ENCODE results near the gene CA7. TPM values are rescaled to one million over a fixed set of nuclear protein-coding genes. Genes with fewer than 3 reads are reported as not detected.
A peak's percentile ranks its signal among the peaks of the same experiment; 100 is the strongest.

The CA7 gene
- total RNA-seq, 1 donor from 2014 or later = not detected

DNA sequence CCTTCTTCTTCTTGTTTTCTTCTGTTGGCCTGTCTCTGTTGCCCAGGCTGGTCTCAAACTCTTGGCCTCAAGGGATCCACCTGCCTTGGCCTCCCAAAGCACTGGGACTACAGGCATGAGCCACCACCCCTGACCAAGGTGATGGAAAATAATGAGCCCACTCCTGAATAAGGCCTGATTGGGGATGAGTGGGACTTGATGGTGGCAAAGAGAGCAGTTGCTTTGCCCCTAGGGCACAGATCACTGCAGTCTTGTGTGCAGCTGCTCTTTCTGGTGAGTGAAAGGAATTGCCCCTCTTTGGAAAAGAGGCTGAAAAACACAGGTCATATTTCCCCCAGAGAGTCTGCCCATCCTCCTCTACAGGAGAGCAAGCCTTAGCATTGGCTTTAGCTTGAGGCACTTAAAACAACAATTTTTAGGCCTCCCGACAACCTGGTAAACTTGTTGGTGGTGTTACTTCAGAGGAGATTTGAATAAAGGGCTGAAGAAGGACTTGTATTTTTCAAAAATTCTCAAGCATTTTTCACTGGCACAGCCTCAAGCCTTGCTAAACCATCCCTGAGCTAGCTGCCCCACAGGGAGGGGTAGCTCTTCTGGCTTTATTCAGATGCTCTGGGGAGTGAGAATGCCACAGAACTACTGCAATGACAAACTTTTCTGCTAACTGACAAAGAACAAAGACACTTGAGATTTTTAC, 30.0 kb downstream of the CA7 start:
- H3K36me3 ChIP-seq (ENCODE audit: control insufficient read depth, insufficient read depth, low read length) = no peaks in the 10 kb centered on the region
- DNase-seq (ENCODE audit: low read depth) = no peak
- H3K4me3 ChIP-seq (ENCODE audit: low read depth, low read length) = no peak overlapping the region
- TF ChIP-seq, protein P1, sequence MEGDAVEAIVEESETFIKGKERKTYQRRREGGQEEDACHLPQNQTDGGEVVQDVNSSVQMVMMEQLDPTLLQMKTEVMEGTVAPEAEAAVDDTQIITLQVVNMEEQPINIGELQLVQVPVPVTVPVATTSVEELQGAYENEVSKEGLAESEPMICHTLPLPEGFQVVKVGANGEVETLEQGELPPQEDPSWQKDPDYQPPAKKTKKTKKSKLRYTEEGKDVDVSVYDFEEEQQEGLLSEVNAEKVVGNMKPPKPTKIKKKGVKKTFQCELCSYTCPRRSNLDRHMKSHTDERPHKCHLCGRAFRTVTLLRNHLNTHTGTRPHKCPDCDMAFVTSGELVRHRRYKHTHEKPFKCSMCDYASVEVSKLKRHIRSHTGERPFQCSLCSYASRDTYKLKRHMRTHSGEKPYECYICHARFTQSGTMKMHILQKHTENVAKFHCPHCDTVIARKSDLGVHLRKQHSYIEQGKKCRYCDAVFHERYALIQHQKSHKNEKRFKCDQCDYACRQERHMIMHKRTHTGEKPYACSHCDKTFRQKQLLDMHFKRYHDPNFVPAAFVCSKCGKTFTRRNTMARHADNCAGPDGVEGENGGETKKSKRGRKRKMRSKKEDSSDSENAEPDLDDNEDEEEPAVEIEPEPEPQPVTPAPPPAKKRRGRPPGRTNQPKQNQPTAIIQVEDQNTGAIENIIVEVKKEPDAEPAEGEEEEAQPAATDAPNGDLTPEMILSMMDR (IDR thresholded peaks at IDR 0.05; ENCODE audit: insufficient read depth, low read length, poor library complexity, severe bottlenecking) = no peak
- no peaks in the 10 kb centered on the region for H3K27me3 ChIP-seq (ENCODE audit: control insufficient read depth, insufficient read depth, low read length)

DNA sequence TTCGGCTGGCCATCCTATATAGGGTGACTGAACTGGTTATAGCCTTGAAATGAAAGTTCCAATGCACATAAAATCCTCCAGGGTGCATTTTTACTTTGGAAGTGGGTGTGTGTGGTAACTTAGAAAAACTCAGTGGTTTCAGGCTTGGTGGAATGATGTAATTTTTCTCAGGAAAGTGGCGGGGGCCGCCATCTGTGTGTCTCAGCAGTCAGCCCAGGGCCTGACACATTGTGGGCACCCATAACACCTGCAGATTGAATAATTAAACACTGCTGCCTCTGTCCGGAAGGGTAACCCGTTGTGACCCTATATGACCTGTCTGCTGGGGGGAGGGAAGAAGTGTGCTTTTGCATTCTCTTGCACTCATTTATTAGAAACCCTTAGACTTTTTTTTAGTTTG, 33.9 kb downstream of the CA7 start:
- no peak for DNase-seq (ENCODE audit: low read depth)
- TF ChIP-seq, protein P1 (IDR thresholded peaks at IDR 0.05; ENCODE audit: insufficient read depth, low read length, poor library complexity, severe bottlenecking) = no peak
- Histone ChIP-seq H3K27me3 (ENCODE audit: control insufficient read depth, insufficient read depth, low read length) (no peaks in the 10 kb centered on the region), H3K36me3 (ENCODE audit: control insufficient read depth, insufficient read depth, low read length) (no peaks in the 10 kb centered on the region), H3K4me3 (ENCODE audit: low read depth, low read length) (no peak overlapping the region)

DNA sequence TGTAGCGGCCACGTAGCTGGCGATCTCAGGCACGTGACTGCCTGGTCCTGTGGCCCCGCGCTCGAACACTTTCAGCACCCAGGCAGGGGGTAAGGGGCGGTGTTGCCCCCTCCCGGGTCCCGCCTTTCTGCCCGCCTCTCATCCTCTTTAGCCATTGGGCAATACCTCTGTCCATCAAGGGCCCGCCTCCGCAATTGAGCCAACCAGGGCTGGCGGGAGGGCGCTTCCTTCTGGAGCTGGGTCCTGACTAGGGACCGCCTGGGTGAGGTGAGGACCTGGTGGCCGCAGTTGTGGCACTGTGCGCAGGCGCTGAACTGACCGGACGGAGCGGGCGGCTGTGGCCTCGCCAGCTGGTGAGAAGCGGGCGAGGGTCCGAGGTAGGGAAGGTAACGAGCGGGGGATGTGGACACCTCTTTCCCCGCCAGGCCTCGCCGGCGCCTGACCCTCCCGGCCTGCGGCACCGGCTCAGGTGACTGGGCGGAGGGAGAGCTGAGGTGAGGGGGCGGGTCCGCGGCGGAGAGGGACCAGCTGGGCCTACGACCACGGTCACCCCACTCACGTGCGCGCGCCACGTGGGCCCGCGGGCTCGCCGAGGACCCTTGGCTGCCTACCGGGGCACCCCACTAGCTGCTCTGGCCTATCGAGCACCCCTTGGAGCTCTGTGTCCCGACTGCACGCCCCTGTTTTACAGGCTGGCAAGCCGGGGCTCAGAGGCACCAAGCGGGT, 36.2 kb downstream of the CA7 start, which contains the start of gene PDP2:
Gene PDP2 (plus strand): TSS at position 228 of the 726 bp plus-strand sequence. CDS start 3,770 bp downstream, outside the sequence.
- Histone ChIP-seq H3K36me3 (ENCODE audit: control insufficient read depth, insufficient read depth, low read length) (peaks cover 1% of the 10 kb centered on the region), H3K27me3 (ENCODE audit: control insufficient read depth, insufficient read depth, low read length) (no peaks in the 10 kb centered on the region), H3K4me3 (ENCODE audit: low read depth, low read length) (peak within 1 kb of the TSS; percentile 74)
- peak; percentile 64 for DNase-seq (ENCODE audit: low read depth)
- TF ChIP-seq, protein P1 (IDR thresholded peaks at IDR 0.05; ENCODE audit: insufficient read depth, low read length, poor library complexity, severe bottlenecking) = no peak

DNA sequence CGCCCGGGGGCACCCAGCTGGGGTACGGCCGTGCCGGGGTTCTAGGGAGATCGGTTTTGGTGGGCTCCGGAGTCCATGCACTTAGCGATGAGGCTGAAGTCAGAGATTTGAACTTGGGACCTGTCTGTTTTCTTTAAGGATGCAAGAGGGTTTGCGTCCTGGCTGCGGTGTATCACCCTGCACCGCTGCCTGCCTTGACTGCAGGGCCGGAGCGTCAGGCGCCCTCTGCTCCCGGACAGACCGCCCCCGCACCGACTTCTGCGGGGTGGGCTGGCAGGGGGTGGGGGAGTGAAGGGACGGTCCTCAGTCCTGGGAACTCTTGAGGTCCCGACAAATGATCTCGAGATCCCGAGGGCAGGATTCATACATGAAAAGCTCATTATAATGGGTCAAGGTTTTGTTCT, 36.8 kb downstream of the CA7 start:
- no peak for DNase-seq (ENCODE audit: low read depth)
- Histone ChIP-seq H3K4me3 (ENCODE audit: low read depth, low read length) (peak overlapping the region; percentile 74), H3K27me3 (ENCODE audit: control insufficient read depth, insufficient read depth, low read length) (no peaks in the 10 kb centered on the region), H3K36me3 (ENCODE audit: control insufficient read depth, insufficient read depth, low read length) (peaks cover 1% of the 10 kb centered on the region)
- TF ChIP-seq, protein P1 (IDR thresholded peaks at IDR 0.05; ENCODE audit: insufficient read depth, low read length, poor library complexity, severe bottlenecking) = no peak

DNA sequence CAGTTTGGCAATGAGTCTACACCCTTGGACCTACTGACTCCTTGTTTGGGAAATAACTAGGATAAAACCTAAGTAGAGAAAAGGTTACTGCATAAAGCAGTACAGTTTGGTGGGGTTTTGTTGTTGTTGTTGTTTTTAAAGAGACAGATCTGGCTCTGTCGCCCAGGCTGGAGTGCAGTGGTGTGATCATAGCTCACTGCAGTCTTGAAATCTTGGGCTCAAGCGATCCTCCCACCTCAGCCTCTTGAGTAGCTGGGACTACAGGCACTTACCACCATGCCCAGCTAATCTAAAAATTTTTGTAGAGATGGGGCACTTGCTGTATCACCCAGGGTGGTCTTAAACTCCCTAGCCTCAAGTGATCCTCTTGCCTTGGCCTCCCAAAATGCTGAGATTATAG, 37.3 kb downstream of the CA7 start:
- no peak for DNase-seq (ENCODE audit: low read depth)
- peaks cover 1% of the 10 kb centered on the region for H3K36me3 ChIP-seq (ENCODE audit: control insufficient read depth, insufficient read depth, low read length)
- TF ChIP-seq, protein P1 (IDR thresholded peaks at IDR 0.05; ENCODE audit: insufficient read depth, low read length, poor library complexity, severe bottlenecking) = no peak
- H3K4me3 ChIP-seq (ENCODE audit: low read depth, low read length) = peak overlapping the region; percentile 74
- H3K27me3 ChIP-seq (ENCODE audit: control insufficient read depth, insufficient read depth, low read length) = no peaks in the 10 kb centered on the region
